ENCODE results near the gene FOXRED1.
A peak's percentile ranks its signal among the peaks of the same experiment; 100 is the strongest.
"Not testable (repeated sequence)": the region's sequence is repeated elsewhere in the genome, so short reads cannot be mapped to it uniquely, and the experiment has no call there.

FOXRED1 gene

DNA sequence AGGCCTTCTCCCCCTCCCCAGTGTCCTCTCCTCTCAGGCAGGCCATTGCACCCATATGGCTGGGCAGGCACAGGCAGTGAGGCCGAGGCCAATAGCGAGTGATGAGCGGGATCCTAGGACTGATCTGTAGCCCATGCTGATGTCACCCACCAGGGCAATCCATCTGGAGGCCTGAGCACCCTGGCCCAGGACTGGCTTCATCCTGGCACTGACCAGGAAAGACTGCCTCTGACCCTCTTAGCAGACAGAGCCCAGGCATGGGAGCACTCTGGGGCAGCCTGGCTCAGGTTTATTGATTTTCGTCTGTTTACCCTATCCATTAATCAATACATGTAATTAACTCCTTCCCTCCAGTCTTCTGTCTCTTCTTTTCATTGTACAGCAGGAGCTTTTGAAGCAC lies 8.8 kb downstream of the FOXRED1 start:
- DNase-seq (ENCODE audit: low spot score), result no peak

DNA sequence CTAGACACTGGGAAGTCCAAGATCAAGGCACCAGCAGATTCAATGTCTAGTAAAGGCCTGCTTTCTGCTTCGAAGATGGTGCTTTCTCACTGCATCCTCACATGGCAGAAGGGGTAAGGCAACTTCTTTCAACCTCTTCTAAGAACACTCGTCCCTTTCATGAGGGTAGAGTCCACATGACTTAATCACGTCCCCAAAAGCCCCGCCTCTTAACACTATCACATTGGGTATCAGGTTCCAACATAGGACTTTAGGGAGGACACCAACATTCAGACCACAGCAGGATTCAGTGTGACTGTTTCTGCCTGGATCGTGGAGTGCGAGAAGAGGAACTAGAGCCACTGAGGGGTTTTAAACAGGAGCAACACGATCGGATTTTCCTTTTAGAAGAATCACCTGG lies 10.2 kb downstream of the FOXRED1 start:
- no peak for DNase-seq (ENCODE audit: low spot score)

DNA sequence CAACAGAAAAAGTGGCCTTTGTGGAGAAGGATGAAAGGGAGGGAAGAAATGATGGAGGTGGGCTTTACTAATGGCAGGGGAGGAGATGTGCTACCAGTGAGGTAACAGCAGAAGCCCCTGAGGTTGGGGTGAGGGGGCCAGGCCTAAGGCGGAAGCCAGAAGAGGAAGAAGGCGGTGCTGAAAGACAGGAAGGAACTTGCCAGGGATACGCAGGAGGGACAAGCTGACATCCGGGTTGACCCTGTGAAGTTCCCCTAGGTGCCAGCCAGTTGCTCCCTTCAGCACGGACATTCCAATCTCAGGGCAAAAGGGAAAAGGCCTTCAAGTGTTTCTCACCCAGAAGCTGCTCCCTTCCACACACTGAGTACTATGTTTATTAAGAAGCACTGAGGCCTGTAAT lies 11.6 kb downstream of the FOXRED1 start:
- DNase-seq (ENCODE audit: low spot score), result no peak

DNA sequence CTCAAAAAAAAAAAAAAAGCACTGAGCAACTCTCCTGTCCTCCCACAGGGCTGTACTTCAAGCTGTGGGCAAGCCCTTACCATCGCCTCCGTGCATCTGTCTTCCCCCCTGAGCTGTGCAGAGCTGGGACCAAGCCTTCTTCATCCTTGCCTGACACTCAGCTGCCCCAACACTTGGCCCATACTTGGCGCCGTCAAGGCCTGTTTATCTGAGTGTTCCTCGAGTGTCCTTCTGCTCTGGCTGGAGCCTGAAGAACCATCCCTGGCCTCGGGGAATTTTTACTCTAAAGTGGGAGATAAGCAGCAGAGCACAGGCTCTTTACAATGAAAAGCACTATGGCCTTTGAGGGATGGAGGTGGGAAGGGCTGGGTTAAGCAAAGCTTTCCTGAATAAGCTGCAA lies 12.3 kb downstream of the FOXRED1 start:
- no peak for DNase-seq (ENCODE audit: low spot score)

DNA sequence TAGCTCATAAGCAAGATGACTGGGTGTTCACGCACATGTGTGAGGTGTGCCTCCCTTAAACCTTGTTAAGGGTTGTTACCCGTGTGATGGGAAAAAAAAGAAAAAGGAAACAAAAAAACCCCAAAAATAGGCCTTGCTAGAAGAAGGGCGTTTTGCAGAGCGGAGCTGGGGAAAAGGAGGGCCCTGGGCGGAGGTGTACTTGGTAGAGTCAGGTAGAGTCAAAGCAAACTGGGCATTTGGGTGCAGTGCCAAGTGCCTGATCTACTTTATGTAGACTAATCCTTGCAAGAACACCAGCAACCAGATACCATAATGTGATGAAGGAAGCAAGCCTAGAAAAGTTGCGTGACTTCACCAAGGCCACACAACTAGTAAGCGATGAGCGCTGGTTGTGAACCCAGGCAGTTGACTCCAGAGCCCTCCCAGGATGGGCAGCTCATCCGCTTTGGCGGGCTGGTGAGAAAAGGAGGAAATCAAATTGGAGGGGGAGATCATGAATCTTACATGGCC lies 12.8 kb downstream of the FOXRED1 start:
- DNase-seq (ENCODE audit: low spot score), result no peak

DNA sequence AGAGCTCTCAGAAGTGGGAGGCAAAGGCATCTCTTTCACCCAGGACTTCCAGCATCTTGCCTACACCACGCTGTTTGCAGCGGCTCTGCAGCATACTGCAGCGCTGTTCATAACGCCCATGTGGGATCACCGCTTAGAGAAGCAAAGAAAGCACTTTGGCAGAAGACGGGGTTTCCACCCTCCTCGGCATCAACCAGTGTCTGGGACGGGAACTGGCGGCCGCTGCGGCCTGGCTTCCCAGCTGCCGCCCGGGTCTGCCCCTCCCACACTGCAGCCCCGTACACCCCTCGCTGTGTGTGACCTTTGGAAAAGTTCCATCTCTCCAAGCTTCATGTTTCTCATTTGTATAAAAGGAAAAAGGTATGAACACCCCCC lies 13.4 kb downstream of the FOXRED1 start:
- peak; percentile 38 for DNase-seq (ENCODE audit: low spot score)

DNA sequence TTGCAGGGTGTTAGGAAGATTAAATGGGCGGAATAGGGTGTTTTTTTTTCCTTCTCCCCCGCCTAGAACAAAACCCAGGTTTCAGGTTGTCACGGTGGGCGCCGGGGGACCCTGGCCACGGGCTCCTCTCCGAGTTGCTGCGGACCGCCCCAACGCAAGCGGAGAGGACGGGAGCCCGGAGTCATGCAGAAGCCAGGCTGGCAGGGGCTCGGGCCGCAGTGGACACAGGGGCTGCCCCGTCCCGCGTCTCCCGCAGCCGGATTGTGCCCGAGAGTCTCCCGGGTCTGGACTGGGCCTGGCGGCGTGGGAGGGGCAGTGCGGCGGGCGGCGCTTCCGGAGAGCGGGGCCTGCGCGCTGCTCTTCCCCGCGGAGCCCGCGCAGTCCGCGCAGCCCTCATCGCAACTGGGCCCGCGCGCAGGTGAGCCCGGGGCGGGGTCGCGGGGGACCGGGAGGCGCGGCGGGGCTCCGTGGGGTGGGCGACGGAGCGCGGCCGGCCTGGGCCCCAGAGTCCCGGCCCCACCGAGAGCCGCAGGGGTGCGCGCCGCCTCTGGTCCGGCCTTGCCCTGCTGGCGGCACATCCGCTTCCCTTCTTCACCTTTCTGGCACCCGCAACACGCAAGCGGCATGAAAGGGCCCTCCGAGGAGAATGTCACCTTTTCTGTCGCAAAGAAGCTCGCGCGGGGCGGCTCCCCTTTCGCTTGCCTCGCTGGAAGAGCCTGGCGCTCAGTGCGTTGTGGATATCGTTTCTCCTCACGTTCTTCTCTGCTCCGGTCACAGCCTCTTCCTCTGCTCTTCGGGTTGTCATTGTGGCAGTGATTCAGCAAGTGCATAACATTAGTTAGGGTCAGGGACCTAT lies 14.0 kb downstream of the FOXRED1 start, which contains the start of gene TIRAP:
Gene TIRAP, plus strand, starts transcription at position 358 of the 856 bp plus-strand sequence. CDS start 7,802 bp downstream, outside the sequence.
- peak; percentile 59 for DNase-seq (ENCODE audit: low spot score)

DNA sequence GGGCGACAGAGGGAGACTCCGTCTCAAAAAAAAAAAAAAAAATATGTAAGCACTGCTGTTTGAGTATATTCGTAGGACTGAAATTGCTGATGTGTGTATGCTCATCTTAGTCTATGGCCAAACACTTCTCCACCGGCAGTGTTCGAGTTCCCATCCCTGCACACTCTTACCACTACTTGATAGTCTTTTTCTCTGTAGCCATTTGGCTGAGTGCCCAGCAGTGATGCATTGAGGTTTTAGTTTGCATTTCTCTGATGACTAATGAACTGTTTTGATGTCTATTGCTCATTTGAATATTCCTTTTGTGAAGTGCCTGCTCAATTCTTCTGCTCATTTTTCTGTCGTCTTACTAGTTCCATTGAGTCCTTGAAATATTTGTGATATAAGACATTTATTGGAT lies 15.9 kb downstream of the FOXRED1 start:
- DNase-seq (ENCODE audit: low spot score), result peak; percentile 91

DNA sequence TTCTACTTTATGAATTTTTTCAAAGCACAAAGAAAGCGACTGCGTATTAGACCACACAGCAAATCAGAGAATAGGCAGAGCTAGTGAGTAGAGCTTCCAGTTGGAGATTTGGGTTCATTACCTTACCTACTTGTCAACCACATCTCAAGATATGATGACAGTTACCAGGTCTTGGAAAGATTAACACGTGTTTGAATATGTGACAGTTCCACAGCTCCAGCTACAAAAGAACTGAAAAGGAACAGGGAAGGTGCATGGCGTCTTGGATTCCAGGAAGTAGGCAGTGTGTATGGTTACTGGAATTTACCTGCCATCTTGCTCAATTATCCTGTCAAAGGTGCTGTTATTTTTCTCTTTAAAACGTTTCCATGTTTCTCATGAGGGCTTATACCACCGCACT lies 19.3 kb downstream of the FOXRED1 start:
- no peak for DNase-seq (ENCODE audit: low spot score)

DNA sequence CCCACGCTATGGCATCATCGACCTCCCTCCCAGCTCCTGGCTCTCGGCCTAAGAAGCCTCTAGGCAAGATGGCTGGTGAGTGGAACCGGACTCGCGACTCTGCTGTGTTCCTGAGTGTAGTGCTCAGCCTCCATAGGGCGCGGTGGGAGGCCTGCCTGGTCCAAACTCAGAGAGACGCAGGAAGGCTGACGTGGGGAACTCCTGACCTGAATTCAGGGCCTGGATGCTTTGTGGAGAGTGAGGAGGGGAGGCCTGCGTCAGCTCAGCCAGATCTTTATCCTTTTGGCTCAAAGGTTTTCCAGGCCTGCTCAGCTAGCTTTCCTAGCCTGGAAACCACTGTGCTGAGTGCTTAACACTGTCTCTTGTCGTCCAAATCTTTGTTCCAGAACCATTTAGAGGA lies 21.9 kb downstream of the FOXRED1 start:
- no peak for DNase-seq (ENCODE audit: low spot score)

DNA sequence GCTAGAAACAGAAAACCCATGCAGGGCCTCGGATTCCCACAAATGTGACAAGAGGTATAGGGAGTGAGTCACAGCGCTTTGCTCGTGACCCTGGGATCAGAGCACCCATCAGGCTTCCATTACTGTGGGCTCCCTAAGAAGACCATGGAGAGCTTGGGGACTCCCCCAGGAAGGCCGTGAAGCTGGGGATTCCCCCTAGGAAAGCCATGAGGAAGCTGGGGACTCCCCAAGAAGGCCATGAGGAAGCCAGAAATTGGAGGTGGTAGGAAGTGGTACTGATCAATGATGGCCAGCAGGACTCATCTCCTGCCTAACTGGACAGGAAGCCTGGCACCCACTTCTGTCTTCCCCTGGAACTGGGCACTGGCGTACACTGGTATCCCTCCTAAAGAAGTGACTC lies 24.8 kb downstream of the FOXRED1 start:
- no peak for DNase-seq (ENCODE audit: low spot score)

DNA sequence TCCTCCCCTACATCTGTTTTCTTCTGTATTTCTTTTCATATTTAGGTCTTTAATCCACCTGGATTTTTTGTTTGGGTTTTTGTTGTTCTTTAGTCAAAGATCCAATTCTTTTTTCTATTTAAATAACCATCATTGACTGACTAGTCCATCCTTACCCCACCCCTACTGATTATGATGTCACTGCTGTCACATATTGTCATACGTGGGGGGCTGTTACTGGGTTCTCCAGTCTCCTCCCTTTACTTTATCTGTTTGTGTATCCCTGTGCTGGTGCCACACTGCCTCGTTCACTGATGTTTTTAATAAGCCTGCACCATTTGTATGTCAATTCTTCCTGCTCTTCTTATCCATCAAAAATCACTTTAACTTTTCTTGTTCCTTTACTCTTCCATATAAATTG lies 28.1 kb downstream of the FOXRED1 start:
- DNase-seq (ENCODE audit: low spot score), result no peak

DNA sequence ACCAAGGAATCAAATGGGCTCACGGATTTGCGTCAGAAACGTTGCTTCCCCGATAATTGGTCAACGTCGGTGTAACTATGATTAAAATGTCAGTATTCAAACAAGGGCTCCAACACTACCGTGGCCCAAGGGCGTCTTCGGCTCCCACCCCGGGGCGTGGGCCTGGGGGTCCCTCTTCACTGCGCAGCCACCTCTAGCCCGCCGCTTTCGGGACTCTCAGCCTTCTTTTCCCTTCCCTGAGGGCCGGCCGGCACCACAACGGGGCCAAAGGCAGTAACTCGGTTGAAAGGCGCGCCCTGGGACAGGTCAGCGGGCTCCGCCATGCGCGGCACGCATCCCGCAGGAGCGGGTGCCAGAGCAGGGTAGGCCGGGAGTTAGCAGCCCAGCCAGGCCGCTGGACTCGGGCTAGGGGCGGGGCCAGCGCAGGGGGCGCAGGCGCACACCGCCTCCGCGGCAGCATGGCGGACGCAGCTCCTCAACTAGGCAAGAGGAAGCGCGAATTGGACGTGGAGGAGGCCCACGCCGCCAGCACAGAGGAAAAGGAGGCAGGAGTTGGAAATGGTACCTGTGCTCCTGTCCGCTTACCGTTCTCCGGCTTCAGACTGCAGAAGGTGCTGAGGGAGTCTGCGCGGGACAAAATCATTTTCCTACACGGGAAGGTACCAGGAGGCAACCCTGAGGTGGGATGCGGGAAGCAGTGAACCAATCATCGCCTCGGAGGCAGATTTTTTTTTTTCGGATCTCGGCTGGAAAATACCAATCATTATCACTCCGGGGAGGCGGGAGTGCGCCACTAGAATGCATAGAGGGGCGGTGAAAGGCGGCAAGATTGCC lies 34.9 kb downstream of the FOXRED1 start, which contains the start of gene DCPS:
Gene DCPS, plus strand, starts transcription at position 438 of the 834 bp plus-strand sequence. Its CDS starts 21 bp downstream, at position 459.
- peak; percentile 85 for DNase-seq (ENCODE audit: low spot score)

DNA sequence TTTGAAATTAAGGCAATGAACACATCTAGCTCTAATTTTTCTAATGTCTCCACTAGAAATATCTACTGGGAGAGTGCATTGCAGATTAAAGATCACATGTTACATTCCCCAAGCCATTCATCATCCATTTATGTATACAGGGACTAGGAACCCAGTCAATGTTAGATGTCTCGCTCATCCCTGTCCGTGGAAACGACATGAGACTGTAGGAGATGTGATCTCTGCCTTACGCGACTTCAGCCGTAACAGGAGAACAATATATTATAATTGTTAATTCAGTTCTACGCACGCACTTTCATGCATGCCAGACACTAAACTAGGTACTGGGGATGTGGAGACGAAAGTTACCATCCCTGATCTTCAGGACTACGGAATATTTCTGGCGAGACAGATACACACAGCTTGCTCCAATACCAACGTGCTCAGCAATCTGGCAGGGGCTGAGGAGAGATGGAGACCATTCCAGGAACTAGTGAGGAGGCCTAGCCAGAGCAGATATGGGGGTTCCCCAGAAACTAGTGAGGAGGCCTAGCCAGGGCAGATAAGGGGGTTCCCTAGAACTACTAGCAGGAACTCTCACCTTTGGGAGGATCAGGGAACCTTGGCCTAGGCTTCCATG lies 35.6 kb downstream of the FOXRED1 start:
- DNase-seq (ENCODE audit: low spot score), result no peak

DNA sequence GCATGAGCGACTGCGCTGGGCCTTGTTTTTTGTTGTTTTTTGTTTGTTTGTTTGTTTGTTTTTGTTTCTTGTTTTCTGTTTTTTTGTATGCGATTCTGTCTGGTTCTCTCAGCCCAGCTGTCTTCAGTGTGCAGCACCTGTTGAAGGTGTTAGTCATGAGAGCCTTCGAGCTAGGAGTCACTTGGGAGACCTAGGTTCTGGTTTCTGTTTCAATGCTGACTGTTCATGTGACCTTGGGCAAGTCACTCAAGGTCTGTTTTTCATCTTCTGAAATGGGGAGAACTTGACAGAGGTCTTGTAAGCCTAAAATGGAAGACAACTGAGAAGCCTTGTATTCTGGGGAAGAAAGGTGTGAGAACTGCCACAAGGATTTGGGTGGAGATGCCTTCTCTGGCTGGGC lies 36.7 kb downstream of the FOXRED1 start:
- peak; percentile 39 for DNase-seq (ENCODE audit: low spot score)

DNA sequence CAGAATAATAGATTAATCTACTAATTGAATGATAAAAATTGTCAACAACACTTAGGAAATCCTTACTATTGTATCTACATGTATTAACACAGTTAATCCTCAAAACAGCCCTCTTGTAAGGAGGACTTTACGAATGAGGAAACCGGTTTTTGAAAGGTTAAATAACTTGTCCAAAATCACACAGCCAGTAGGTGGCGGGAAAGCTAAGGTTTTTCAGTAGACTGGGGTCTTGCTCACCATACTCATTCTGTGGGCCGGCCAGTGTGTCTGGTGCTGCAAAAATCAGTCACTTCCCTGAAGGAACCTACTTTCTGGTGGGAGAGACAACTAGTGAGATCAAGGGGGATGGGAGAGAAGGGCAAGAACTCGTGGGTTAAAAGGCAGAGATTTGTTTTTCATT lies 38.8 kb downstream of the FOXRED1 start:
- no peak for DNase-seq (ENCODE audit: low spot score)

DNA sequence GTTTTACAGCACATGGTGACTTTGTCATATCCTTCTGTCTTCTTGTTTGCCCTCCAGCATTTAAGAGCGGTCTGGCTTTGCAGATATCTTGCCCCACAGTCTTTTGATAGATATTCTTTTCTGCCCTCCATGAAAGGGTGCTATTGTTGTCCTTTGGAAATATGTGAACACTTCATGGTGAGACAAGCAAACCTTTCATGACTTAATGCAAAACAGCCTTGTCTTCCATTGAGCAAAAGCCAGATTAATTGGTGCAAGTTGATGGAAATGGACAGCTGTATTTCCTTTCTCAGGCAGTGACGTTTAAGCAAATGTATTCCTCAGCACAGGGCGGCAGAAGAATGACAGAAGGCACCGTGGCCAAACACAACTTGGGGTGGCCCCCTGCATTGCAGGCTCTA lies 39.3 kb downstream of the FOXRED1 start:
- no peak for DNase-seq (ENCODE audit: low spot score)

DNA sequence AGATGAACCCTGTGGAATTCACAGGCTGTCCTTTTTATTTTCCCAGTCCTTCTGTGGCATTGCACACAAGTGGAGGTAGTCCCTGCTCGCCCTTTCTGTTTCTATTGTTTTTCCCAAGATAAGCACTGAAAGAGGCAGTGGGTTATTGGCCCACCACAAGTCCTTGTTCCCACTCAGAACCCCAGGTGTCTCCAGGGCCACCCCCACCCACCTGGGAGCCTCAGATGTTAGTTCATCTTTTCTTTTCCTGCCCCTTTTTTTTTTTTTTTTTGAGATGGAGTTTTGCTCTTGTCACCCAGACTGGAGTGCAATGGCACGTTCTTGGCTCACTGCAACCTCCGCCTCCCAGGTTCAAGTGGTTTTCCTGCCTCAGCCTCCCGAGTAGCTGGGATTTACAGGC lies 39.8 kb downstream of the FOXRED1 start:
- DNase-seq (ENCODE audit: low spot score), result not testable (repeated sequence)

DNA sequence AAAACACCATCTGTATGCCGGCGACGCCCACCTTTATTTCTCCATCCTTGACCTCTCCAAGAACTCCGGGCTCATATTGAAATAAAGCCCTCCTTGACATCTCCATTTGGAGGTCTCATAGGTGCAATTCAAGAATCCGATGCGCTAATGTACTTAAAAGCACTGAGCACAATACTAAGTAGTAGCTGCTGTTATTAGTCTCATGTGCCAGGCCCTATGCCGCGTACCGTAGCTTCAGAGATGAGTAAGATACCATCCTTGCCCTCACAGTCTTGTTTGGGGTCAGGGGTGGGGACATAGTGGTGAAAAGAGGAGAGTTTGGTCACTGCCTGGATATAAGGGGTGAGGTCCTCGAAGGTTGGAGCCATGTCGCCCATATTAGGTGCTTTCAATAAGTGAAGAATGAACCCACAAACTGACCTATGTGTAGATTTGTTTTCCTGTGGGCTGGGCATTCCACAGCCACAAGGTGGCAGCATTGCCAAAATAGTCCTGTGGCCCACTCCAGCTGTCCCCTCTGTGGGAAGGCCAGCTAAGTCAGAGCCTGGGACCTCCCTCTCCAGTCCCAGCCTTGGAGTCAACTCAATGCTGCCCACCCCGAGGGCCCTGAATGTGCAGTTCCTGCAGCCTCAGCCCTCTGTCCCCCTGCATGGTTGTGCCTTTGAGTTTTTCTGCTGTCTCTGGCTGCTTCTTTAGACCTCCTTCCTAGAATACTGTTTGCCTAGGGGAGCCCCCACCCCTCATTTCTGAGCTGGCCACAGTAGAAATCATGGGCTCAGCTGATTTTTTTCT lies 41.4 kb downstream of the FOXRED1 start:
- peak; percentile 62 for DNase-seq (ENCODE audit: low spot score)

DNA sequence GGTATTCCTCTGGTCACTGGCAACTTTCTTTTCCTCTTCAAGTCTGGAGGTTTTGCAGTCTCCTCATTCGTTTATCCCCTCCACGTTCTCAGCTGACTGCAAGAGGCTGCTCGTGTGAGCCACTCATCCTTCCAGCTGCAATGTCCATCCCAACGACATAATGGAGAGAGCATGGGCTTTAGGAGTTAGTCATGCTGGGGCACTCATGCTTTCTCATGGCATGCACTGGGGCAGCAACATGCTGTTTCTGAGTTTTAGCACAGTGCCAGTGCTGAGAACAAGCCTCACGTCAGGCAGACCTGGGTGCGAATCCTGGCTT lies 42.0 kb downstream of the FOXRED1 start:
- DNase-seq (ENCODE audit: low spot score), result no peak

DNA sequence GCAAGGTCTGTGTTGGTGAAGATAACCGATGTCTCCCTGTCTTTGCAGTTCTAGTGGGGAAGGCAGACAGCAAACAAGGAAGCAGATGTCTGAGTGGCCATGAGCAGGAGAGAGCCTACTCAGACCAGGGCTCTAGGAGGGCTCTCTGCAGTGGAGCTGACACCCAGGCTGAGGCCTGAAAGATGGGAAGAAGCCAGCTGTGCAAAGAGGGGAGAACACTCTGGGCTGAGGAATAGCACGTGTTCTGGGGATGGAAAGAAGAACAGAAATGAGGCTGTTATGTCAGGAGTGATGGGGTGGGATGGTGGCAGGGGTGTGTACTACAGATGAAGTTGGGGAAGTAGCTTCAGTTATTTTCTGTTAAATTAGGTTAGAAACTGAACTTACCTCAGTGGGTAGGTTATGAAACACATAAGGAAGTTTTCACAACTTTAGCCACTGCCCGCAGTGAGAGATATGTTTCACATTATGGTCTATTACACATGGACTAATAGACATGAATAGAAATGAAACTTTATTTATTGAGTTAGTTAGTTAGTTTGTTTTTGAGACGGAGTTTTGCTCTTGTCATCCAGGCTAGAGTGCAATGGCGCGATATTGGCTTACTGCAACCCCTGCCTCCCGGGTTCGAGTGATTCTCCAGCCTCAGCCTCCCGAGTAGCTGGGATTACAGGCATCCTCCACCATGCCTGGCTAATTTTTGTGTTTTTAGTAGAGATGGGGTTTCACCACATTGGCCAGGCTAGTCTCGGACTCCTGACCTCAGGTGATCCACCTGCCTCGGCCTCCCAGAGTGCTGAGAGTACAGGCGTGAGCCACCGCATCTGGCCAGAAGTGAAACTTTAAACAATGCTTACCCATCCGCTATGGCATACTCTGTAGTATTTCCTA lies 42.7 kb downstream of the FOXRED1 start:
- DNase-seq (ENCODE audit: low spot score), result no peak

Measured in CD4-positive, alpha-beta T cell treated with Interleukin-2 at 100 ng/mL for 4 hours (primary cell).